ENCODE measurements around the gene FASTKD3. TPM values are rescaled to one million over a fixed set of nuclear protein-coding genes. Genes with fewer than 3 reads are reported as not detected.

The FASTKD3 gene
- total RNA-seq, 1 experiment from 2014 or later = 14.2 TPM

DNA sequence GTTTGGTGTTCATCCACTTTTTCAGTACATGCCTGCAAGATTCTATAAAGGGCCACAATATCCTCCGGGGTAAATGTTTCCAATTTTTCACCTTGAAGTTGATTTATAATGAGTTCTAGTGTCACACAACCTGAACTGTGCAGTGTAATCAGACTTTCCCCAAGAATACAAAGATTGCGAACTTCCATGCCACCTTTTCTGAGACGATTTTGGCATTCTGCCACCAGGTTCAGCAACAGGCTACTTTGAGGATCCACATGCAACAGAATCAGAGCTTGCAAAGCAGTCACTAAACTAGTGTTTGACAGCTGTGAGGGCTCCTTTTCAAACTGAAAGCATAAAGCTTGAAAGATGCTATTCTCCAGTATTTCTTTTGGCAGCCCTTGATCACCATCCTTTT is 1.6 kb downstream of the FASTKD3 start:
- Mint-ChIP-seq H3K27ac (ENCODE audit: unreplicated experiment) (no peak overlapping the region), H3K9me3 (ENCODE audit: unreplicated experiment) (no peaks in the 10 kb centered on the region), H3K27me3 (ENCODE audit: insufficient read depth, unreplicated experiment) (no peaks in the 10 kb centered on the region), H3K4me3 (ENCODE audit: unreplicated experiment) (no peak overlapping the region), H3K36me3 (ENCODE audit: insufficient read depth, unreplicated experiment) (peaks cover 43% of the 10 kb centered on the region), H3K4me1 (ENCODE audit: low read depth, unreplicated experiment) (no peaks in the 10 kb centered on the region)
- ChIA-PET CTCF (no interaction called here), POLR2A (no interaction called here)
- Histone ChIP-seq H3K36me3 (ENCODE audit: control insufficient read depth, insufficient read depth, low read length) (peaks cover 1% of the 10 kb centered on the region; the same call in 1 of the 2 replicates), H3K4me3 (ENCODE audit: low read depth, low read length) (no peak overlapping the region), H3K4me1 (0 out of 2 replicates have a peak, but pooled peaks cover 7% of the 10 kb centered on the region), H3K27me3 (replicated peaks; ENCODE audit: control insufficient read depth, insufficient read depth, low read length) (no peaks in the 10 kb centered on the region), H3K9me3 (no peaks in the 10 kb centered on the region)
- no peak for TF ChIP-seq CTCF (IDR thresholded peaks at IDR 0.05; ENCODE audit: insufficient read depth in 1 of 2, low read depth in 1 of 2, low read length in 1 of 2, severe bottlenecking in 1 of 2, unreplicated experiment in 1 of 2)
- DNase-seq = no peak
- no TSS peak for BruUV-seq (replicated peaks)
- intact Hi-C loops (cut with micrococcal nuclease; ENCODE audit: unreplicated experiment) = no loop called here

- H3K36me3 ChIP-seq (ENCODE audit: control insufficient read depth, insufficient read depth, low read length) = peaks cover 1% of the 10 kb centered on the region; the same call in 1 of the 2 replicates
These were observed 2.6 kb downstream of the FASTKD3 start for GRCh38 chr5:7866196-7866595.

GRCh38 chr5:7857926-7858632 is 10.8 kb downstream of the FASTKD3 start:
- H3K4me3 Mint-ChIP-seq (ENCODE audit: unreplicated experiment) = no peak overlapping the region
- ChIA-PET CTCF (no interaction called here), POLR2A (no interaction called here)
- DNase-seq = no peak
- Histone ChIP-seq H3K27me3 (replicated peaks; ENCODE audit: control insufficient read depth, insufficient read depth, low read length) (no peaks in the 10 kb centered on the region), H3K36me3 (ENCODE audit: control insufficient read depth, insufficient read depth, low read length) (no peaks in the 10 kb centered on the region), H3K9me3 (no peaks in the 10 kb centered on the region), H3K4me3 (ENCODE audit: low read depth, low read length) (no peak overlapping the region), H3K4me1 (no peaks in the 10 kb centered on the region)
- peaks cover 5% of the 10 kb centered on the region for H3K4me1 Mint-ChIP-seq (ENCODE audit: low read depth, unreplicated experiment)
- H3K36me3 Mint-ChIP-seq (ENCODE audit: insufficient read depth, unreplicated experiment) = peaks cover 13% of the 10 kb centered on the region
- BruUV-seq (replicated peaks) = no TSS peak
- TF ChIP-seq CTCF (IDR thresholded peaks at IDR 0.05; ENCODE audit: insufficient read depth in 1 of 2, low read depth in 1 of 2, low read length in 1 of 2, severe bottlenecking in 1 of 2, unreplicated experiment in 1 of 2) = no peak
- H3K27ac Mint-ChIP-seq (ENCODE audit: unreplicated experiment) = no peak overlapping the region
- H3K27me3 Mint-ChIP-seq (ENCODE audit: insufficient read depth, unreplicated experiment) = no peaks in the 10 kb centered on the region
- intact Hi-C loops (cut with micrococcal nuclease; ENCODE audit: unreplicated experiment) = loop anchor here (10.0 kb wide), 1 partner anchor 93 kb away; no protein-coding TSS in a partner anchor
- H3K9me3 Mint-ChIP-seq (ENCODE audit: unreplicated experiment) = no peaks in the 10 kb centered on the region

More at GRCh38 chr5:7866196-7866595, 2.6 kb downstream of the FASTKD3 start:
- H3K27me3 Mint-ChIP-seq (ENCODE audit: insufficient read depth, unreplicated experiment) = no peaks in the 10 kb centered on the region
- intact Hi-C loops (cut with micrococcal nuclease; ENCODE audit: unreplicated experiment) = no loop called here
- H3K9me3 ChIP-seq = no peaks in the 10 kb centered on the region
- ChIA-PET CTCF (no interaction called here), POLR2A (no interaction called here)
- H3K9me3 Mint-ChIP-seq (ENCODE audit: unreplicated experiment) = no peaks in the 10 kb centered on the region
- H3K27ac Mint-ChIP-seq (ENCODE audit: unreplicated experiment) = no peak overlapping the region
- no peaks in the 10 kb centered on the region for H3K4me1 Mint-ChIP-seq (ENCODE audit: low read depth, unreplicated experiment)
- no TSS peak for BruUV-seq (replicated peaks)
- no peaks in the 10 kb centered on the region for H3K27me3 ChIP-seq (replicated peaks; ENCODE audit: control insufficient read depth, insufficient read depth, low read length)
- H3K36me3 Mint-ChIP-seq (ENCODE audit: insufficient read depth, unreplicated experiment) = peaks cover 38% of the 10 kb centered on the region
- no peak for TF ChIP-seq CTCF (IDR thresholded peaks at IDR 0.05; ENCODE audit: insufficient read depth in 1 of 2, low read depth in 1 of 2, low read length in 1 of 2, severe bottlenecking in 1 of 2, unreplicated experiment in 1 of 2)
- no peak for DNase-seq
- H3K4me3 ChIP-seq (ENCODE audit: low read depth, low read length) = no peak overlapping the region
- H3K4me3 Mint-ChIP-seq (ENCODE audit: unreplicated experiment) = no peak overlapping the region
- 0 out of 2 replicates have a peak, but pooled peaks cover 7% of the 10 kb centered on the region for H3K4me1 ChIP-seq

Measured in Caco-2 (cell line).